Transverse colon (tissue), 4 donors: ENCODE data around the gene USP48.

Experiments
- CTCF ChIP-seq, 5 experiments: fragments of 200-600 bp in 3 of 5; fragments of 450-650 bp in 2 of 5; sonication (generic) in 3 of 5; IDR thresholded peaks; 1 replicate in 2 of 5; 2 replicates in 3 of 5; pipeline ENCODE4 v1.5.1; 2016 to 2017; ENCODE audit warnings: antibody characterized with exemption in 5 of 5, inconsistent platforms in 3 of 5, mild to moderate bottlenecking in 2 of 5, moderate library complexity in 1 of 5
- EP300 ChIP-seq: sonication (generic); formaldehyde crosslinking; IDR thresholded peaks from one replicate; pipeline ENCODE4 v1.6.1; 2017; ENCODE audit warnings: antibody characterized with exemption, low read depth
- POLR2AphosphoS5 ChIP-seq, 3 donors: sonication (generic); formaldehyde crosslinking; IDR thresholded peaks; one replicate each; pipeline ENCODE4 v1.6.1; 2016; ENCODE audit warnings: antibody characterized with exemption in 3 of 3

GRCh38 chr1:21813542-21813941 lies 30.6 kb upstream of the USP48 start:
- TF ChIP-seq POLR2AphosphoS5 (IDR thresholded peaks at IDR 0.05) (no peak), CTCF (IDR thresholded peaks at IDR 0.05) (no peak), EP300 (no peak)
